Measurements from ENCODE around the gene ADH1C. TPM values are rescaled to one million over a fixed set of nuclear protein-coding genes. Genes with fewer than 3 reads are reported as not detected.

ADH1C gene
- total RNA-seq, 1 donor from 2014 or later, result not detected

DNA sequence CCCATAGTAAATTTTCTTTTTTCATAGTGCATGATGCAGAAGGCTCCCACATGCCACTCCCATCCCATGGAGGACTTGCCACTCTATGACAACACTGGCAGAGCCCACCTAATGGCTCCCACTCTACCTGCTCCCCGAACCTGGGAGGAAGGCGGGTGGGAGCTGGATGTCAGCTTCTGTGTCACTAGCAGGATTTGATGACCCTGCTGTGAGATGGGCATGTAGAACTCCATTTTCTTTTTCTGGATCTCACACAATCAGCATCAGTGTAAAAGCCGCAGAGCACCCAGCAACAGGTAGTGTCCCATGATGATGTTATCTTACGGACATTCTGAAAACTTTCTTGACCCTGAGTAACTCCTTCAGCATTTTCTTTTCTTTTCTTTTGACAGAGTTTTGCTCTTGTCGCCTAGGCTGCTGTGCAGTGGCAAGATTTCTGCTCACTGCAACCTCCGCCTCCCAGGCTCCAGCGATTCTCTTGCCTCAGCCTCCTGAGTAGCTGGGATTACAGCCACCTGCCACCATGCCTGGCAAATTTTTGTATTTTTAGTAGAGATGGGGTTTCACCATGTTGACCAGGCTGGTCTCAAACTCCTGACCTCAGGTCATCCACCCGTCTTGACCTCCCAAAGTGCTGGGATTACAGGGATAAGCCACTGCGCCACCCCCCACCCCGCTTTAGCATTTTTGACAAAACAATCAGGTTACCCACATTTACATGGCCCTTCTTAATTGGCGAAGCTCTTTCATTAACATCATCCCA, 46.7 kb downstream of the ADH1C start:
- DNase-seq (ENCODE audit: extremely low read depth, low read depth, low spot score), result no peak

DNA sequence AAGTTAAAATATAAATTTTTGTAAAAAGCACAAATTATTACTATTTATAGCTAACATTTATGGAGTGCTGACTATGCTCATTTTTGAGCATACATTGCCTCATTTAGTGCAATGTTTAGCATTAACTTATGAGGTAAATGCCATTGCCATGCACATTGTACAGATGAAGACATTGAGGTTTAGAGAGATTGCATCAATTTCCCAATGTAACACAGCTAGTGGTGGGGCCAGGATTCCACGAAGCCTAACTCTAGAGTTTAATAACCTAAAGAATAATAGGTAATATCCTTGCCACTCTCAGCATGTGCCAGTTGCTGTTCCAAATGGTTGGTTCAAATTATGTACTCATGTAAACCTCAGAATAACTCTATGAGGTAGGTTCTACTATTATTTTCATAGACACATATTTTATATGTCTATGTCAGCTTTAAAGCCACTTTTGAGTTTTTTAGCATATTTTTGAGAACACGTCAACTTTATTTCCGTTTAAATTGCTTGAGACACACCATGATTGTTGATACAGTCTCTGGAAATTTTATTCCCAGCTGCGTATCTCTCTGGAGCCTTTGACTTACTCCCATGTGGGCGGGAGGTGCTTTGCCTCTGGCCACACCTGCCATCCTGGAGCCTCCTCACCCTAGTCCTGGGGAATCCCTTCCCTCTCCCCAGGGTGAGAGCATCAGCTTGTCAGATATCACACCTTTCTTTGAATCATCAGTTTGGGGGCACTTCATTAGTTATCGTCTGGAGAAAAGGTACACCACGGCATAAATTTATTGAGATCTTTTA, 51.0 kb downstream of the ADH1C start:
- DNase-seq (ENCODE audit: extremely low read depth, low read depth, low spot score), result no peak

- DNase-seq (ENCODE audit: extremely low read depth, low read depth, low spot score), result no peak
These were observed 51.6 kb downstream of the ADH1C start for GRCh38 chr4:99300934-99301333.

DNA sequence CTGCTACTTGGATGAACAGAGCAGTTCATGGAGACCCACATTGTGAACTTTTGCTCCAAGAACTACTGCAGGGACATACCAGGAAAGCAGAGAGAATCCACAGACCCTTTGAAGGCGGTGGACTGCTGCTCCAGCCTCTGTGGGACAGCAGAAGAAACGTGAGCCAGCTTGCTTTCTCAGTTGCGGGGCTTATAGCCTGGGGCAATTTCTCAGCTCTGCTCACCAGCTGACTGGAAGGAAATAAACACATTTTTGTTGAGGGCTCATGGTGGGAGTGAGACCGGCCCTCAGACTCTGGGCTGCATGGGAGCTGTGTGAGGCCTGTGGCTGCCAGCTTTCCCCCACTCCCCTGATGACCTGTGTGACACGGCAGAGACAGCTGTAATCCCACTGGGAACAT, 59.2 kb downstream of the ADH1C start:
- no peak for DNase-seq (ENCODE audit: extremely low read depth, low read depth, low spot score)

DNA sequence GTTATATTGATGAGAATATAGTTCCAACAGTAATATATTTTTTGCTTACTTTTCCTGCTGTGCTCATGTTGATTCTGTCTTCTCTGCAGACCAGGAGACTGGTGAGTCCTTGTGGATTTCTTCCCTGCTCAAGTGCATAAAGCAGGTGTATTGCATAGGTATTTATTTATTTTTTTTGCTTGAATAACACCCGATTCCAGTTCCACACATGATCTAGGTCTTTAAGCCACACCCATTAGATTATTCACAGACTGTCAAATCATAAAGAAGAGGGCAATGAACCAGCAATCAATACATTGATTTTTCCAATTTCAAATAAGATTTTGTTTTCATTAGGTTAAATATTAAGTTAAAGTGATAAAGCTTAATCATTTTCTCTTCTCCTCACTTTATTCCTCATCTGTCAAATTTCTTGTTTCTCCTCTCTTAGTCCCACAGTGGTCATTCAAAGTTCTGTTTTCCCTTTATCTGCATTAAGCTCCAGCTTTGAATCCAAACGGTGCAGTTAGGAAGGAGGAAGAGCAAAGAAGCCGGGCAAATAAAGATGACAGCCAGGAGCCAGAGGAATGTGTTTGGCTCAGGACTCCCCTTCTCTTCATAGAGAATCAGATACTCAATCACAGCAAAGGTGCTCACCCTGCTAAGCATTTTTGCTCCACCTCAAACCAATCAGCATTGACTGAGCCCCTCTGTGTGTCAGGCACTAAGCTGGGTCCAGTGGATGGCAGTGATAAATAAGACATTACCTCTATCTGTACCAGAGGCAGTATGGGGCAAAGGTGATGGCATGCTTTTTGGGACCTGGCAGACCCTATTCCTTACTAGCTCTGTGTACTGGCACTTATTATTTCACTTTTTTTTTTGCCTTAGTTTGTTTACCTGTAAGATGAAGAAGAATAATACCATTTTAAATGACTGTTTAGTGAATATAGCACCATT, 61.4 kb downstream of the ADH1C start, which contains the start of gene ADH1A:
Gene ADH1A (minus strand): TSS at position 138 of the 939 bp plus-strand sequence. CDS start 71 bp downstream, at position 67.
- no peak for DNase-seq (ENCODE audit: extremely low read depth, low read depth, low spot score)

Other genes with a start within 250 kb of the ADH1C start
- not detected in 2 replicates for gene ADH4, start 208.4 kb downstream of the ADH1C start, total RNA-seq
- not detected in 2 replicates for gene ADH6, start 133.5 kb downstream of the ADH1C start, total RNA-seq
- gene ADH1A, start 61.8 kb downstream of the ADH1C start, total RNA-seq, result not detected in 2 replicates
- not detected in 2 replicates for gene ADH1B, start 31.3 kb downstream of the ADH1C start, total RNA-seq
- gene ADH7, start 82.6 kb upstream of the ADH1C start, total RNA-seq, result not detected in 2 replicates
- not detected in 2 replicates for gene C4orf17, start 158.3 kb upstream of the ADH1C start, total RNA-seq
- 4.5 and 7.2 TPM in 2 replicates for gene TRMT10A, start 211.3 kb upstream of the ADH1C start, total RNA-seq
- gene MTTP, start 222.1 kb upstream of the ADH1C start, total RNA-seq, result not detected in 2 replicates